ENCODE results near the gene GORASP2.

- no peak for TF ChIP-seq CTCF (conservative IDR thresholded peaks at IDR 0.05; ENCODE audit: low read depth, low read length)
- no peak for TF ChIP-seq EZH2 (IDR thresholded peaks at IDR 0.05; ENCODE audit: borderline replicate concordance, low read depth, low read length, poor library complexity, severe bottlenecking)
These were observed 11.0 kb downstream of the GORASP2 start for GRCh38 chr2:170940066-170940465.

Data from A673 (cell line).